Measurements from ENCODE around the gene C4B.
A peak's percentile ranks its signal among the peaks of the same experiment; 100 is the strongest.
"Not testable (repeated sequence)": the region's sequence is repeated elsewhere in the genome, so short reads cannot be mapped to it uniquely, and the experiment has no call there.

The C4B gene

GRCh38 chr6:32037598-32038524 lies 23.3 kb downstream of the C4B start, which contains the start of gene CYP21A2:
Gene CYP21A2 (plus strand): TSS chr6:32038415. CDS start chr6:32038423, 8 bp downstream.
- DNase-seq, result not testable (repeated sequence)

- DNase-seq, result not testable (repeated sequence)
Observed at GRCh38 chr6:32038878-32039277, 24.3 kb downstream of the C4B start.

GRCh38 chr6:32039321-32040274 lies 25.0 kb downstream of the C4B start:
- DNase-seq, result not testable (repeated sequence)

- DNase-seq, result not testable (repeated sequence)
Observed at GRCh38 chr6:32040299-32041049, 25.9 kb downstream of the C4B start.

GRCh38 chr6:32041050-32041321 lies 26.4 kb downstream of the C4B start:
- not testable (repeated sequence) for DNase-seq

- DNase-seq, result not testable (repeated sequence)
Observed at GRCh38 chr6:32041385-32041784, 26.8 kb downstream of the C4B start.

- DNase-seq, result not testable (repeated sequence)
Observed at GRCh38 chr6:32042276-32042675, 27.7 kb downstream of the C4B start.

GRCh38 chr6:32043589-32044380 lies 29.2 kb downstream of the C4B start:
- DNase-seq, result not testable (repeated sequence)

GRCh38 chr6:32044916-32045315 lies 30.3 kb downstream of the C4B start:
- not testable (repeated sequence) for DNase-seq

- no peak for DNase-seq
Observed at GRCh38 chr6:32045811-32046449, 31.3 kb downstream of the C4B start.

GRCh38 chr6:32046450-32047083 lies 32.0 kb downstream of the C4B start:
- DNase-seq, result no peak

- no peak for DNase-seq
Observed at GRCh38 chr6:32047084-32047478, 32.5 kb downstream of the C4B start.

- no peak for DNase-seq
Observed at GRCh38 chr6:32047539-32047854, 32.9 kb downstream of the C4B start.

- DNase-seq, result peak; percentile 10
Observed at GRCh38 chr6:32047855-32048766, 33.5 kb downstream of the C4B start.

- DNase-seq, result not testable (repeated sequence)
Observed at GRCh38 chr6:32049149-32049548, 34.6 kb downstream of the C4B start.

GRCh38 chr6:32049736-32050135 lies 35.1 kb downstream of the C4B start:
- not testable (repeated sequence) for DNase-seq

- no peak for DNase-seq
Observed at GRCh38 chr6:32050562-32050961, 36.0 kb downstream of the C4B start.

GRCh38 chr6:32052626-32053025 lies 38.0 kb downstream of the C4B start:
- not testable (repeated sequence) for DNase-seq

- DNase-seq, result not testable (repeated sequence)
Observed at GRCh38 chr6:32053314-32053713, 38.7 kb downstream of the C4B start.

- DNase-seq, result not testable (repeated sequence)
Observed at GRCh38 chr6:32055756-32056155, 41.2 kb downstream of the C4B start.
